Gastrocnemius medialis (tissue), 4 donors: ENCODE results near the gene WNK4. TPM values are rescaled to one million over a fixed set of nuclear protein-coding genes. Genes with fewer than 3 reads are reported as not detected.

Experiments
- ATAC-seq, 2 donors: fragments of 150-250 bp; one replicate each; pipeline ENCODE4 v1.9.1; 2016
- DNase-seq, 2 donors: peaks; one replicate each; pipeline ENCODE4 v3.0.0-alpha.2; 2019
- H3K27ac ChIP-seq, 4 donors: fragments of 200-600 bp; sonication (generic); 1 replicate in 1 of 4; 2 replicates in 3 of 4; pipeline ENCODE4 v1.5.1; 2016 to 2018; ENCODE audit warnings: mild to moderate bottlenecking in 2 of 4, moderate library complexity in 1 of 4
- H3K27me3 ChIP-seq, 3 donors: fragments of 200-600 bp; sonication (generic) in 2 of 3; 1 replicate in 1 of 3; 2 replicates in 2 of 3; pipeline versions ENCODE4 v1.5.1 to v1.6.0; 2016 to 2019; ENCODE audit warnings: mild to moderate bottlenecking in 1 of 3, moderate library complexity in 1 of 3
- H3K36me3 ChIP-seq, 2 donors: fragments of 200-600 bp; sonication (generic) in 1 of 2; one replicate each; pipeline ENCODE4 v1.5.1; 2017 to 2018
- H3K4me1 ChIP-seq, 2 donors: fragments of 200-600 bp; sonication (generic) in 1 of 2; one replicate each; pipeline ENCODE4 v1.5.1; 2016 to 2017; ENCODE audit warnings: mild to moderate bottlenecking in 2 of 2
- H3K4me3 ChIP-seq, 4 donors: fragments of 200-600 bp; sonication (generic) in 3 of 4; 1 replicate in 1 of 4; 2 replicates in 3 of 4; pipeline ENCODE4 v1.5.1; 2016 to 2019; ENCODE audit warnings: mild to moderate bottlenecking in 2 of 4
- H3K9me3 ChIP-seq, 3 donors: fragments of 200-600 bp; sonication (generic) in 2 of 3; 1 replicate in 1 of 3; 2 replicates in 2 of 3; pipeline ENCODE4 v1.5.1; 2016 to 2019
- CTCF ChIP-seq, 5 experiments: fragments of 450-650 bp in 3 of 5; fragments of 200-600 bp in 2 of 5; sonication (generic) in 2 of 5; IDR thresholded peaks in 4 of 5; conservative IDR thresholded peaks in 1 of 5; 1 replicate in 4 of 5; 2 replicates in 1 of 5; pipeline ENCODE4 v1.5.1; 2016 to 2019; ENCODE audit warnings: antibody characterized with exemption in 5 of 5, mild to moderate bottlenecking in 3 of 5, moderate library complexity in 3 of 5
- POLR2A ChIP-seq, 2 donors: fragments of 450-650 bp; IDR thresholded peaks; one replicate each; pipeline ENCODE4 v1.6.1; 2017; ENCODE audit warnings: antibody characterized with exemption in 2 of 2, mild to moderate bottlenecking in 2 of 2, moderate library complexity in 2 of 2
- in situ Hi-C, 4 donors: fragments of 200-750 bp; cut with MboI; loops; one replicate each; pipeline versions ENCODE4 v1.15.0 to v1.8.0; 2017; ENCODE audit warnings: low sequenced_read_pairs in 4 of 4
- intact Hi-C: fragments of 100-400 bp; cut with DNase I; formaldehyde crosslinking; loops from one replicate; pipeline ENCODE4 v1.15.1; 2023; ENCODE audit warnings: low total_unique reads
- microRNA-seq, 2 donors: library from miRNA; unstranded; fragments of <30 nt; microRNA quantifications; one replicate each; pipeline ENCODE4, GENCODE V29; 2016; ENCODE audit warnings: borderline replicate concordance in 2 of 2
- total RNA-seq, 4 donors: library from RNA; depleted of rRNA; stranded (reverse); fragments of >200 nt; gene quantifications; one replicate each; pipeline versions ENCODE4 v1.1.0 to v1.2.3, GENCODE V29; 2016

The WNK4 gene
- total RNA-seq, 4 donors from 2014 or later: not detected

- ATAC-seq (no peak), DNase-seq (no peak)
- TF ChIP-seq POLR2A (IDR thresholded peaks at IDR 0.05) (no peak), CTCF (IDR thresholded peaks at IDR 0.05 in 4 of 5, conservative IDR thresholded peaks at IDR 0.05 in 1 of 5) (no peak)
- intact Hi-C loops (no loop called here), in situ Hi-C loops (loop anchor here (5.0 to 10.0 kb wide), 3 partner anchors 80 to 92 kb away; no protein-coding TSS in a partner anchor)
- Histone ChIP-seq H3K4me1 (no peaks in the 10 kb centered on the region), H3K27ac (no peak overlapping the region), H3K27me3 (no peaks in the 10 kb centered on the region), H3K4me3 (no peak overlapping the region), H3K36me3 (peaks cover 0 to 54% of the 10 kb centered on the region in 2 donors), H3K9me3 (no peaks in the 10 kb centered on the region)
These were observed 64.5 kb downstream of the WNK4 start for GRCh38 chr17:42844761-42845555.

- DNase-seq (no peak), ATAC-seq (no peak)
- H3K27me3 ChIP-seq: no peaks in the 10 kb centered on the region
- H3K4me3 ChIP-seq: no peak overlapping the region
- peaks cover 0 to 3% of the 10 kb centered on the region in 2 donors for H3K4me1 ChIP-seq
- in situ Hi-C loops (loop anchor here in 1 of 4 donors (10.0 kb wide), 1 partner anchor 79 kb away; no protein-coding TSS in a partner anchor), intact Hi-C loops (no loop called here)
- H3K9me3 ChIP-seq: no peaks in the 10 kb centered on the region
- no peak overlapping the region for H3K27ac ChIP-seq
- TF ChIP-seq CTCF (IDR thresholded peaks at IDR 0.05 in 4 of 5, conservative IDR thresholded peaks at IDR 0.05 in 1 of 5) (no peak), POLR2A (IDR thresholded peaks at IDR 0.05) (no peak)
- H3K36me3 ChIP-seq: peaks cover 0 to 48% of the 10 kb centered on the region in 2 donors
These were observed 65.1 kb downstream of the WNK4 start for GRCh38 chr17:42845556-42845917.

- ATAC-seq (no peak), DNase-seq (no peak)
- Histone ChIP-seq H3K27ac (no peak overlapping the region), H3K4me1 (peaks cover 0 to 6% of the 10 kb centered on the region in 2 donors), H3K9me3 (no peaks in the 10 kb centered on the region), H3K4me3 (no peak overlapping the region), H3K36me3 (peaks cover 0 to 43% of the 10 kb centered on the region in 2 donors), H3K27me3 (no peaks in the 10 kb centered on the region)
- intact Hi-C loops (no loop called here), in situ Hi-C loops (loop anchor here in 1 of 4 donors (10.0 kb wide), 1 partner anchor 79 kb away; no protein-coding TSS in a partner anchor)
- TF ChIP-seq POLR2A (IDR thresholded peaks at IDR 0.05): no peak
- TF ChIP-seq CTCF (IDR thresholded peaks at IDR 0.05 in 4 of 5, conservative IDR thresholded peaks at IDR 0.05 in 1 of 5): no peak
These were observed 65.6 kb downstream of the WNK4 start for GRCh38 chr17:42845918-42846593.

Small RNAs within 50 kb of the gene (microRNA-seq; reads per million reads assigned to microRNA genes)
- 0 reads per million in 2 donors for gene MIR6781

Other genes with a start within 250 kb of the WNK4 start
- 10 to 100 TPM; 16.4 to 30.1 (median 24.1) TPM for gene NAGLU, start 244.4 kb upstream of the WNK4 start, total RNA-seq
- gene HSD17B1, start 227.7 kb upstream of the WNK4 start, total RNA-seq: under 1 TPM in 3 of 4 donors, not detected in 1; 0.33 to 0.66 (median 0.47) TPM
- 10 to 100 TPM; 22.4 to 39.9 (median 27.5) TPM for gene COASY, start 218.5 kb upstream of the WNK4 start, total RNA-seq
- 10 to 100 TPM; 49.7 to 81.9 (median 53.8) TPM for gene MLX, start 213.5 kb upstream of the WNK4 start, total RNA-seq
- 1 to 10 TPM in 2 of 4 donors, under 1 TPM in 2; 0.46 to 2.7 (median 1.4) TPM for gene PSMC3IP, start 202.9 kb upstream of the WNK4 start, total RNA-seq
- 10 to 100 TPM; 50.7 to 65.5 (median 60.5) TPM for gene RETREG3, start 171.2 kb upstream of the WNK4 start, total RNA-seq
- gene TUBG1, start 170.9 kb upstream of the WNK4 start, total RNA-seq: 100 to 1,000 TPM in 1 of 4 donors, 10 to 100 TPM in 3; 54.7 to 125 (median 91.7) TPM
- 1 to 10 TPM; 3.9 to 5.2 (median 4.2) TPM for gene TUBG2, start 121.3 kb upstream of the WNK4 start, total RNA-seq
- gene PLEKHH3, start 103.6 kb upstream of the WNK4 start, total RNA-seq: 10 to 100 TPM; 13.4 to 36.0 (median 31.3) TPM
- 1 to 10 TPM; 2.0 to 4.6 (median 4.0) TPM for gene CCR10, start 98.8 kb upstream of the WNK4 start, total RNA-seq
- under 1 TPM; 0.22 to 0.41 (median 0.40) TPM for gene CNTNAP1, start 98.1 kb upstream of the WNK4 start, total RNA-seq
- gene EZH1, start 35.6 kb upstream of the WNK4 start, total RNA-seq: 10 to 100 TPM; 32.6 to 55.2 (median 47.5) TPM
- 10 to 100 TPM; 17.5 to 31.2 (median 20.7) TPM for gene RAMP2, start 19.4 kb upstream of the WNK4 start, total RNA-seq
- 10 to 100 TPM; 44.8 to 54.6 (median 53.5) TPM for gene VPS25, start 7.2 kb upstream of the WNK4 start, total RNA-seq
- 100 to 1,000 TPM in 1 of 4 donors, 10 to 100 TPM in 3; 76.2 to 104 (median 86.8) TPM for gene COA3, start 18.1 kb downstream of the WNK4 start, total RNA-seq
- gene CNTD1, start 18.3 kb downstream of the WNK4 start, total RNA-seq: not detected
- 100 to 1,000 TPM in 1 of 4 donors, 10 to 100 TPM in 3; 82.3 to 102 (median 88.0) TPM for gene BECN1, start 43.7 kb downstream of the WNK4 start, total RNA-seq
- 100 to 1,000 TPM in 1 of 4 donors, 10 to 100 TPM in 3; 84.2 to 101 (median 88.7) TPM for gene PSME3, start 52.8 kb downstream of the WNK4 start, total RNA-seq
- gene AOC2, start 64.0 kb downstream of the WNK4 start, total RNA-seq: 1 to 10 TPM in 2 of 4 donors, under 1 TPM in 2; 0.81 to 1.2 (median 1.0) TPM
- gene AOC3, start 70.6 kb downstream of the WNK4 start, total RNA-seq: 1 to 10 TPM; 2.2 to 7.2 (median 4.2) TPM
- under 1 TPM in 2 of 4 donors, not detected in 2; 0.36 to 0.47 TPM for gene G6PC1, start 120.2 kb downstream of the WNK4 start, total RNA-seq
- 10 to 100 TPM; 21.4 to 30.1 (median 26.5) TPM for gene AARSD1, start 183.8 kb downstream of the WNK4 start, total RNA-seq
- 10 to 100 TPM; 29.1 to 68.3 (median 31.0) TPM for gene PTGES3L, start 199.5 kb downstream of the WNK4 start, total RNA-seq
- 10 to 100 TPM; 13.8 to 19.8 (median 16.4) TPM for gene RUNDC1, start 200.0 kb downstream of the WNK4 start, total RNA-seq
- 1,000 to 10,000 TPM in 2 of 4 donors, 100 to 1,000 TPM in 2; 800 to 1,300 (median 1,077) TPM for gene RPL27, start 217.8 kb downstream of the WNK4 start, total RNA-seq
- 10 to 100 TPM in 1 of 4 donors, 1 to 10 TPM in 3; 1.3 to 11.0 (median 4.0) TPM for gene IFI35, start 226.2 kb downstream of the WNK4 start, total RNA-seq
- gene VAT1, start 241.8 kb downstream of the WNK4 start, total RNA-seq: 10 to 100 TPM; 18.0 to 49.5 (median 35.8) TPM
- under 1 TPM in 3 of 4 donors, not detected in 1; 0.04 to 0.10 (median 0.10) TPM for gene RND2, start 244.6 kb downstream of the WNK4 start, total RNA-seq